Measurements from ENCODE around the gene WFDC5.

- TF ChIP-seq POLR2AphosphoS5 (IDR thresholded peaks at IDR 0.05; ENCODE audit: low read depth) (no peak), CTCF (conservative IDR thresholded peaks at IDR 0.05; ENCODE audit: low read depth in 2 of 2) (peak; percentile 33 to 63), EZH2phosphoT487 (IDR thresholded peaks at IDR 0.05; ENCODE audit: unreplicated experiment) (no peak), ZNF462 (CRISPR knock-in tag; IDR thresholded peaks at IDR 0.05) (no peak), JUNB (IDR thresholded peaks at IDR 0.05; ENCODE audit: unreplicated experiment) (no peak), EZH2 (IDR thresholded peaks at IDR 0.05; ENCODE audit: low read depth, unreplicated experiment) (no peak), CREB1 (CRISPR knock-in tag; IDR thresholded peaks at IDR 0.05; ENCODE audit: low read depth) (peak; percentile 20; the same call in 1 of the 2 replicates), NANOG (IDR thresholded peaks at IDR 0.05; ENCODE audit: borderline replicate concordance) (no peak), ETS1 (IDR thresholded peaks at IDR 0.05) (no peak), ZNF114 (CRISPR knock-in tag; IDR thresholded peaks at IDR 0.05) (no peak), STAT1 (IDR thresholded peaks at IDR 0.05; ENCODE audit: unreplicated experiment) (no peak)
- TF ChIP-seq, protein P1, sequence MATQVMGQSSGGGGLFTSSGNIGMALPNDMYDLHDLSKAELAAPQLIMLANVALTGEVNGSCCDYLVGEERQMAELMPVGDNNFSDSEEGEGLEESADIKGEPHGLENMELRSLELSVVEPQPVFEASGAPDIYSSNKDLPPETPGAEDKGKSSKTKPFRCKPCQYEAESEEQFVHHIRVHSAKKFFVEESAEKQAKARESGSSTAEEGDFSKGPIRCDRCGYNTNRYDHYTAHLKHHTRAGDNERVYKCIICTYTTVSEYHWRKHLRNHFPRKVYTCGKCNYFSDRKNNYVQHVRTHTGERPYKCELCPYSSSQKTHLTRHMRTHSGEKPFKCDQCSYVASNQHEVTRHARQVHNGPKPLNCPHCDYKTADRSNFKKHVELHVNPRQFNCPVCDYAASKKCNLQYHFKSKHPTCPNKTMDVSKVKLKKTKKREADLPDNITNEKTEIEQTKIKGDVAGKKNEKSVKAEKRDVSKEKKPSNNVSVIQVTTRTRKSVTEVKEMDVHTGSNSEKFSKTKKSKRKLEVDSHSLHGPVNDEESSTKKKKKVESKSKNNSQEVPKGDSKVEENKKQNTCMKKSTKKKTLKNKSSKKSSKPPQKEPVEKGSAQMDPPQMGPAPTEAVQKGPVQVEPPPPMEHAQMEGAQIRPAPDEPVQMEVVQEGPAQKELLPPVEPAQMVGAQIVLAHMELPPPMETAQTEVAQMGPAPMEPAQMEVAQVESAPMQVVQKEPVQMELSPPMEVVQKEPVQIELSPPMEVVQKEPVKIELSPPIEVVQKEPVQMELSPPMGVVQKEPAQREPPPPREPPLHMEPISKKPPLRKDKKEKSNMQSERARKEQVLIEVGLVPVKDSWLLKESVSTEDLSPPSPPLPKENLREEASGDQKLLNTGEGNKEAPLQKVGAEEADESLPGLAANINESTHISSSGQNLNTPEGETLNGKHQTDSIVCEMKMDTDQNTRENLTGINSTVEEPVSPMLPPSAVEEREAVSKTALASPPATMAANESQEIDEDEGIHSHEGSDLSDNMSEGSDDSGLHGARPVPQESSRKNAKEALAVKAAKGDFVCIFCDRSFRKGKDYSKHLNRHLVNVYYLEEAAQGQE (IDR thresholded peaks at IDR 0.05; ENCODE audit: unreplicated experiment): no peak
These were observed 17.4 kb downstream of the WFDC5 start for GRCh38 chr20:45097485-45098102.
